ENCODE measurements around the gene NANOGP8. TPM values are rescaled to one million over a fixed set of nuclear protein-coding genes. Genes with fewer than 3 reads are reported as not detected.

The NANOGP8 gene
- total and polyA plus RNA-seq, 4 donors = 0.17 TPM; not detected in 3

DNA sequence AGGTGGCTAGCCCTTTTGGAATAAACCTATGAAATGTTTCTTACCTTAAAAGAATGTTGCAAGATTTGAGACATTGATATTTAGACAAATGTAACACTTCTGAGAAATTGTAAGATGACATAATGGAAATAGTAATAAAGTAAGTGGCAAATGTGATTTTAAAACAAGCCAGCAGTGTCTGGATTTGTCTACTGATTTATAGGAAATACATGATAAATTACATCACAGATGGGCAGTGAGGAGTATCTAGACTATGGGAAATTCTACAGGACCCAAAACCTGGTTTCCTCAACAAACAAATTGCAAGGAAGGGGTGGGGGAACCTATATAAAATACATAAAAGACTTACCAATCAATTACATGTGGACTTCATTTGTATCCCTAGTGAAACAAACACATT, 37.1 kb downstream of the NANOGP8 start:
- Histone ChIP-seq H3K9ac (ENCODE audit: low read depth in 1 of 2, low read length in 2 of 2) (no peak overlapping the region), H3K27ac (ENCODE audit: low read depth in 1 of 2, low read length in 2 of 2) (no peak overlapping the region), H3K4me1 (ENCODE audit: control insufficient read depth in 4 of 4, insufficient read depth in 4 of 4, low read length in 3 of 4) (peaks cover 0 to 1% (median 0%) of the 10 kb centered on the region in 4 donors), H3K9me3 (ENCODE audit: control insufficient read depth in 4 of 4, low read length in 3 of 4) (no peaks in the 10 kb centered on the region), H3K36me3 (ENCODE audit: control insufficient read depth in 4 of 4, insufficient read depth in 3 of 4, low read depth in 1 of 4, low read length in 3 of 4) (no peaks in the 10 kb centered on the region), H3K27me3 (ENCODE audit: control insufficient read depth in 4 of 4, insufficient read depth in 4 of 4, low read length in 3 of 4) (no peaks in the 10 kb centered on the region), H3K4me3 (ENCODE audit: low read depth in 1 of 3, low read length in 3 of 3) (no peak overlapping the region)
- DNase-seq (ENCODE audit: low spot score) = no peak
- TF ChIP-seq YY1 (IDR thresholded peaks at IDR 0.05) (no peak), TAF1 (conservative IDR thresholded peaks at IDR 0.05) (no peak)

DNA sequence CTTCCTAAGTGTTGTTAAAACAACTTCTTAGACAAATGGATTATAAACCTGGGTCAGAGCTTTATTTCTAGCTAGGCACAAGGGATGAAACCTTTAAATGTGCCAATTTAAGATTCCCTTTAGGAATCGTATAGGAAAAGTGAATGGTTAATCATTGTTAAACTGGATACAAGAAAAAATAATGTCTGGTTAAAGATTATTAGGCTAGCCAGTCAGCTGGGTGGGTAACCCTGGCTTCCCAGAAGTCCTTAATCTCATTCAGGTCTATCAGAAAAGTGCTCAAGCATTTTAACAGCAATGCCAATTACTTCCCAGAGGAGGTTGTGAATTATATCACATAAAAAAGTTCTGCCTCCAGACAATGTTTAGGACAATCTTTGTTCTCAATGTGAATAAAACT, 37.6 kb downstream of the NANOGP8 start:
- H3K4me3 ChIP-seq (ENCODE audit: low read depth in 1 of 3, low read length in 3 of 3) = no peak overlapping the region
- no peak for TF ChIP-seq NR2F2 (IDR thresholded peaks at IDR 0.05)
- no peak for TF ChIP-seq GABPA (IDR thresholded peaks at IDR 0.05 in 1 of 2, conservative IDR thresholded peaks at IDR 0.05 in 1 of 2)
- TF ChIP-seq JUND (IDR thresholded peaks at IDR 0.05) = no peak
- no peak for TF ChIP-seq FOXA1 (IDR thresholded peaks at IDR 0.05)
- TF ChIP-seq, protein P1, sequence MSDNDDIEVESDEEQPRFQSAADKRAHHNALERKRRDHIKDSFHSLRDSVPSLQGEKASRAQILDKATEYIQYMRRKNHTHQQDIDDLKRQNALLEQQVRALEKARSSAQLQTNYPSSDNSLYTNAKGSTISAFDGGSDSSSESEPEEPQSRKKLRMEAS (IDR thresholded peaks at IDR 0.05) = no peak
- TF ChIP-seq, protein P2, sequence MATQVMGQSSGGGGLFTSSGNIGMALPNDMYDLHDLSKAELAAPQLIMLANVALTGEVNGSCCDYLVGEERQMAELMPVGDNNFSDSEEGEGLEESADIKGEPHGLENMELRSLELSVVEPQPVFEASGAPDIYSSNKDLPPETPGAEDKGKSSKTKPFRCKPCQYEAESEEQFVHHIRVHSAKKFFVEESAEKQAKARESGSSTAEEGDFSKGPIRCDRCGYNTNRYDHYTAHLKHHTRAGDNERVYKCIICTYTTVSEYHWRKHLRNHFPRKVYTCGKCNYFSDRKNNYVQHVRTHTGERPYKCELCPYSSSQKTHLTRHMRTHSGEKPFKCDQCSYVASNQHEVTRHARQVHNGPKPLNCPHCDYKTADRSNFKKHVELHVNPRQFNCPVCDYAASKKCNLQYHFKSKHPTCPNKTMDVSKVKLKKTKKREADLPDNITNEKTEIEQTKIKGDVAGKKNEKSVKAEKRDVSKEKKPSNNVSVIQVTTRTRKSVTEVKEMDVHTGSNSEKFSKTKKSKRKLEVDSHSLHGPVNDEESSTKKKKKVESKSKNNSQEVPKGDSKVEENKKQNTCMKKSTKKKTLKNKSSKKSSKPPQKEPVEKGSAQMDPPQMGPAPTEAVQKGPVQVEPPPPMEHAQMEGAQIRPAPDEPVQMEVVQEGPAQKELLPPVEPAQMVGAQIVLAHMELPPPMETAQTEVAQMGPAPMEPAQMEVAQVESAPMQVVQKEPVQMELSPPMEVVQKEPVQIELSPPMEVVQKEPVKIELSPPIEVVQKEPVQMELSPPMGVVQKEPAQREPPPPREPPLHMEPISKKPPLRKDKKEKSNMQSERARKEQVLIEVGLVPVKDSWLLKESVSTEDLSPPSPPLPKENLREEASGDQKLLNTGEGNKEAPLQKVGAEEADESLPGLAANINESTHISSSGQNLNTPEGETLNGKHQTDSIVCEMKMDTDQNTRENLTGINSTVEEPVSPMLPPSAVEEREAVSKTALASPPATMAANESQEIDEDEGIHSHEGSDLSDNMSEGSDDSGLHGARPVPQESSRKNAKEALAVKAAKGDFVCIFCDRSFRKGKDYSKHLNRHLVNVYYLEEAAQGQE (IDR thresholded peaks at IDR 0.05) = no peak
- TF ChIP-seq FOXA2 (IDR thresholded peaks at IDR 0.05) = no peak
- TF ChIP-seq YY1 (IDR thresholded peaks at IDR 0.05) = no peak
- TF ChIP-seq, protein P3, sequence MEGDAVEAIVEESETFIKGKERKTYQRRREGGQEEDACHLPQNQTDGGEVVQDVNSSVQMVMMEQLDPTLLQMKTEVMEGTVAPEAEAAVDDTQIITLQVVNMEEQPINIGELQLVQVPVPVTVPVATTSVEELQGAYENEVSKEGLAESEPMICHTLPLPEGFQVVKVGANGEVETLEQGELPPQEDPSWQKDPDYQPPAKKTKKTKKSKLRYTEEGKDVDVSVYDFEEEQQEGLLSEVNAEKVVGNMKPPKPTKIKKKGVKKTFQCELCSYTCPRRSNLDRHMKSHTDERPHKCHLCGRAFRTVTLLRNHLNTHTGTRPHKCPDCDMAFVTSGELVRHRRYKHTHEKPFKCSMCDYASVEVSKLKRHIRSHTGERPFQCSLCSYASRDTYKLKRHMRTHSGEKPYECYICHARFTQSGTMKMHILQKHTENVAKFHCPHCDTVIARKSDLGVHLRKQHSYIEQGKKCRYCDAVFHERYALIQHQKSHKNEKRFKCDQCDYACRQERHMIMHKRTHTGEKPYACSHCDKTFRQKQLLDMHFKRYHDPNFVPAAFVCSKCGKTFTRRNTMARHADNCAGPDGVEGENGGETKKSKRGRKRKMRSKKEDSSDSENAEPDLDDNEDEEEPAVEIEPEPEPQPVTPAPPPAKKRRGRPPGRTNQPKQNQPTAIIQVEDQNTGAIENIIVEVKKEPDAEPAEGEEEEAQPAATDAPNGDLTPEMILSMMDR (IDR thresholded peaks at IDR 0.05; ENCODE audit: low read depth, low read length, missing input control) = no peak
- TF ChIP-seq HNF4A (conservative IDR thresholded peaks at IDR 0.05) = no peak
- TF ChIP-seq EGR1 (IDR thresholded peaks at IDR 0.05; ENCODE audit: low read depth in 2 of 2) = no peak
- TF ChIP-seq RXRA (IDR thresholded peaks at IDR 0.05) = no peak
- TF ChIP-seq, protein P4, sequence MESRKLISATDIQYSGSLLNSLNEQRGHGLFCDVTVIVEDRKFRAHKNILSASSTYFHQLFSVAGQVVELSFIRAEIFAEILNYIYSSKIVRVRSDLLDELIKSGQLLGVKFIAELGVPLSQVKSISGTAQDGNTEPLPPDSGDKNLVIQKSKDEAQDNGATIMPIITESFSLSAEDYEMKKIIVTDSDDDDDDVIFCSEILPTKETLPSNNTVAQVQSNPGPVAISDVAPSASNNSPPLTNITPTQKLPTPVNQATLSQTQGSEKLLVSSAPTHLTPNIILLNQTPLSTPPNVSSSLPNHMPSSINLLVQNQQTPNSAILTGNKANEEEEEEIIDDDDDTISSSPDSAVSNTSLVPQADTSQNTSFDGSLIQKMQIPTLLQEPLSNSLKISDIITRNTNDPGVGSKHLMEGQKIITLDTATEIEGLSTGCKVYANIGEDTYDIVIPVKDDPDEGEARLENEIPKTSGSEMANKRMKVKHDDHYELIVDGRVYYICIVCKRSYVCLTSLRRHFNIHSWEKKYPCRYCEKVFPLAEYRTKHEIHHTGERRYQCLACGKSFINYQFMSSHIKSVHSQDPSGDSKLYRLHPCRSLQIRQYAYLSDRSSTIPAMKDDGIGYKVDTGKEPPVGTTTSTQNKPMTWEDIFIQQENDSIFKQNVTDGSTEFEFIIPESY (IDR thresholded peaks at IDR 0.05) = no peak
- no peaks in the 10 kb centered on the region for H3K36me3 ChIP-seq (ENCODE audit: control insufficient read depth in 4 of 4, insufficient read depth in 3 of 4, low read depth in 1 of 4, low read length in 3 of 4)
- no peak for DNase-seq (ENCODE audit: low spot score)
- no peak overlapping the region for H3K9ac ChIP-seq (ENCODE audit: low read depth in 1 of 2, low read length in 2 of 2)
- H3K4me1 ChIP-seq (ENCODE audit: control insufficient read depth in 4 of 4, insufficient read depth in 4 of 4, low read length in 3 of 4) = peaks cover 0 to 1% (median 0%) of the 10 kb centered on the region in 4 donors
- H3K27me3 ChIP-seq (ENCODE audit: control insufficient read depth in 4 of 4, insufficient read depth in 4 of 4, low read length in 3 of 4) = no peaks in the 10 kb centered on the region
- no peaks in the 10 kb centered on the region for H3K9me3 ChIP-seq (ENCODE audit: control insufficient read depth in 4 of 4, low read length in 3 of 4)
- no peak overlapping the region for H3K27ac ChIP-seq (ENCODE audit: low read depth in 1 of 2, low read length in 2 of 2)
- WGBS = 45% methylated on average over 1 of the region's 1 CpG
